ENCODE results near the gene CUL1. TPM values are rescaled to one million over a fixed set of nuclear protein-coding genes. Genes with fewer than 3 reads are reported as not detected.
A peak's percentile ranks its signal among the peaks of the same experiment; 100 is the strongest.

Gene CUL1
- total RNA-seq, 4 donors from 2014 or later = 24.5 to 56.6 (median 45.9) TPM

DNA sequence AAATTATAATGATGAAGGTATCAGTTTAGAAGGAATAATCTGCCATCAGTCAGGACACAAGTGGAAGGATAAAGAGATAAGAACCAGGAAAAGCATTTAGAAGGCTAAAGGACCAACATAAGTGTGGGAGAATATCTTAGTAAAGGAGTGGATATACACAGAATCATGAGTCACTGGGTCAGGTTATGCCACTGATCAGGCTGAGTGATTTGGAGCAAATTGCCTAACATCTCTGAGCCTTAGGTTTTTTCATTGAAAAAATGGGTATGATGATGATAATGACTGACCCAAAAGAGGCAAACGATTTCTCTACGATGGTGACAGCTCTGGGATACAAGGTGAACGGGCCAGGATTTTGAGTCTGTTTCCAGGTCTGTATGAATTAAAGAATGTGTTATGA lies 2.8 kb upstream of the CUL1 start:
- Histone ChIP-seq H3K27ac (no peak overlapping the region), H3K36me3 (no peaks in the 10 kb centered on the region), H3K9me3 (no peaks in the 10 kb centered on the region), H3K4me1 (peaks cover 5 to 21% (median 6%) of the 10 kb centered on the region in 3 donors), H3K27me3 (no peaks in the 10 kb centered on the region), H3K4me3 (no peak overlapping the region)
- TF ChIP-seq POLR2A (IDR thresholded peaks at IDR 0.05) = no peak
- TF ChIP-seq, protein P1, sequence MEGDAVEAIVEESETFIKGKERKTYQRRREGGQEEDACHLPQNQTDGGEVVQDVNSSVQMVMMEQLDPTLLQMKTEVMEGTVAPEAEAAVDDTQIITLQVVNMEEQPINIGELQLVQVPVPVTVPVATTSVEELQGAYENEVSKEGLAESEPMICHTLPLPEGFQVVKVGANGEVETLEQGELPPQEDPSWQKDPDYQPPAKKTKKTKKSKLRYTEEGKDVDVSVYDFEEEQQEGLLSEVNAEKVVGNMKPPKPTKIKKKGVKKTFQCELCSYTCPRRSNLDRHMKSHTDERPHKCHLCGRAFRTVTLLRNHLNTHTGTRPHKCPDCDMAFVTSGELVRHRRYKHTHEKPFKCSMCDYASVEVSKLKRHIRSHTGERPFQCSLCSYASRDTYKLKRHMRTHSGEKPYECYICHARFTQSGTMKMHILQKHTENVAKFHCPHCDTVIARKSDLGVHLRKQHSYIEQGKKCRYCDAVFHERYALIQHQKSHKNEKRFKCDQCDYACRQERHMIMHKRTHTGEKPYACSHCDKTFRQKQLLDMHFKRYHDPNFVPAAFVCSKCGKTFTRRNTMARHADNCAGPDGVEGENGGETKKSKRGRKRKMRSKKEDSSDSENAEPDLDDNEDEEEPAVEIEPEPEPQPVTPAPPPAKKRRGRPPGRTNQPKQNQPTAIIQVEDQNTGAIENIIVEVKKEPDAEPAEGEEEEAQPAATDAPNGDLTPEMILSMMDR (IDR thresholded peaks at IDR 0.05) = no peak
- 86 to 90% methylated on average over 3 of the region's 3 CpGs for WGBS, 2 donors
- DNase-seq = no peak
- intact Hi-C loops (cut with DNase I) = no loop called here

DNA sequence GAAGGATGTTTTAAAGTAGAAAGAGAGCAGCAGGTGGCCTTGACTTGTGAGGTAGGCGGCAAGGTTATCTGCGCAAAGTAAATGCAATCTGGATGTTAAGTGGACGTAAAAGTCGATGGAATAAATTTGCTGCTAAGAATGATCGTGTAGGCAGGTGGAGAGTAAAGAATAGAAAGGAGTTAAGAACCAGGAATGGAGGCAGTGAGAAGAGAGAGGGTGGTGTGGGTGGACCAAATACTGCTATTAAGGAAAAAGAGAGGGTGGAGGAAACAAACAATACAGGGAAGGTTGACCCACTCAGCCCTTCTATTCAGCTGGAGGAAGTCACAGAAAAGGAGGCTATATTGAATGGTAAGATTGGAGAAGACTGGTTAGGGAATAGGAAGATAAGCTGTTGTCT lies 1.9 kb upstream of the CUL1 start:
- 91 to 95% methylated on average over 5 of the region's 5 CpGs for WGBS, 2 donors
- no peaks in the 10 kb centered on the region for H3K9me3 ChIP-seq
- peaks cover 13 to 29% (median 14%) of the 10 kb centered on the region in 3 donors for H3K4me1 ChIP-seq
- no peaks in the 10 kb centered on the region for H3K27me3 ChIP-seq
- H3K4me3 ChIP-seq = no peak overlapping the region
- H3K27ac ChIP-seq = peak overlapping the region in 2 of 4 donors; percentile 93 to 97
- TF ChIP-seq POLR2A (IDR thresholded peaks at IDR 0.05) = no peak
- TF ChIP-seq, protein P1 (IDR thresholded peaks at IDR 0.05) = no peak
- no peaks in the 10 kb centered on the region for H3K36me3 ChIP-seq
- intact Hi-C loops (cut with DNase I) = no loop called here
- no peak for DNase-seq

DNA sequence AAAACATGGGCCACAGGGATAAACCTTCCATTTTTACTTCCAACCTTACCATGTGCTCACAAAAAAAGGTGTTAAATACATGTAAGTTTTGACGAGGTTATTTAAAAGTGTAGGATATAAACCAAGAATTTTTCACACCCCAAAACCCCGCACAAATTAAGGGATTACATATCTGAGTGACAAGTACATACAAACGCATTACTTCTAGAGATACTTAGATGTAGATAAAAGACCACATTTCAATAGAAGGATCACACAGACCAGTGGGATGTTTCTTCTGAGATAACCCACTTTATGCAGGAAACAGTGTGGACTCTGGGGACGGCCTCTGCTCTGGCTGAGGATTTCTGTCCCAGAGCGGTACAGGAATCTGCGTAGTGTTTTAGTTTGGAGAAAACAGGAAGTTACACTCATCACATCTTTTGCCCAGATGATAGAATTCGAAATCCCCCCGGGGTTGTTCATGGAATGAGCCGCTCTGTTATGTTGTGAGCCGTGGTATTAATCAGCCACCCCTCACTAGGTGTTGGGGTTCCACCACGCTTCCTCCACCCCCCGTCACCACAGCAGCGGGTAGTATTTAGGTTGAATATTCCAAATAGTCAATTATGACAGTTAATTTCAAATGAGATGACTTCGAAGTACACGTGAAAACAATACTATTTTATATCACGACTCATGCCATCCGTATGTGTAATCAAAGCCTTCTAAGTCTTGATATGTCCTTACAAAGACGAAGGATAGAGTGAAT lies 1.3 kb upstream of the CUL1 start:
- no peak for DNase-seq
- H3K4me3 ChIP-seq = peak overlapping the region; percentile 85 to 98 (median 89)
- H3K36me3 ChIP-seq = no peaks in the 10 kb centered on the region
- TF ChIP-seq, protein P1 (IDR thresholded peaks at IDR 0.05) = no peak
- TF ChIP-seq POLR2A (IDR thresholded peaks at IDR 0.05) = peak in 2 of 4 donors; percentile 16 to 30
- intact Hi-C loops (cut with DNase I) = no loop called here
- H3K4me1 ChIP-seq = peaks cover 14 to 35% (median 20%) of the 10 kb centered on the region in 3 donors
- WGBS, 2 donors = 23 to 28% methylated on average over 15 to 18 of the region's 18 CpGs
- H3K27ac ChIP-seq = peak overlapping the region; percentile 93 to 98 (median 97)
- no peaks in the 10 kb centered on the region for H3K9me3 ChIP-seq
- no peaks in the 10 kb centered on the region for H3K27me3 ChIP-seq

DNA sequence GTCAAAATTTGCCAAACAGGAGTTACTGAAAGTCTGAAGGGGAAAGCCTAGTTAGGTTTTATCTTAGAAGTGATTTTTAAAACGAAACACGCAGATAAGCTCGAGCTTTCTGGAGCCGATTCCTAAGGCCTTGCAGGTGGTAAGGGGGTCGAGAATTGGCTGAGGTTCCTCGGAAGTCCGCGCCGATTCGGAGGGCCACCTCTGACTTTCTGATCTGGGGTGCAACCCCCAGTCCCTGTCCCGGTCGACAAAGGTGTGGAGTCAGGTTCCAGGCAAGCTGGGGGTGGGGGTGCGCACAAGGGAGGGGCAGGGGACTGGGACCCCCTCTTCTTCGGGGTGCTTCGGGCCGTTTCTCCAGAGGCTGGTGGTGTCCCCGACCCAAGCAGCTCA lies 701 bp upstream of the CUL1 start:
- no peak for DNase-seq
- Histone ChIP-seq H3K4me1 (peaks cover 14 to 41% (median 26%) of the 10 kb centered on the region in 3 donors), H3K4me3 (peak overlapping the region; percentile 85 to 98 (median 89)), H3K27ac (peak overlapping the region; percentile 93 to 98 (median 97)), H3K27me3 (no peaks in the 10 kb centered on the region), H3K36me3 (no peaks in the 10 kb centered on the region), H3K9me3 (no peaks in the 10 kb centered on the region)
- TF ChIP-seq POLR2A (IDR thresholded peaks at IDR 0.05) = no peak
- TF ChIP-seq, protein P1 (IDR thresholded peaks at IDR 0.05) = no peak
- intact Hi-C loops (cut with DNase I) = no loop called here
- 0% methylated on average over 9 to 12 of the region's 17 CpGs for WGBS, 2 donors

DNA sequence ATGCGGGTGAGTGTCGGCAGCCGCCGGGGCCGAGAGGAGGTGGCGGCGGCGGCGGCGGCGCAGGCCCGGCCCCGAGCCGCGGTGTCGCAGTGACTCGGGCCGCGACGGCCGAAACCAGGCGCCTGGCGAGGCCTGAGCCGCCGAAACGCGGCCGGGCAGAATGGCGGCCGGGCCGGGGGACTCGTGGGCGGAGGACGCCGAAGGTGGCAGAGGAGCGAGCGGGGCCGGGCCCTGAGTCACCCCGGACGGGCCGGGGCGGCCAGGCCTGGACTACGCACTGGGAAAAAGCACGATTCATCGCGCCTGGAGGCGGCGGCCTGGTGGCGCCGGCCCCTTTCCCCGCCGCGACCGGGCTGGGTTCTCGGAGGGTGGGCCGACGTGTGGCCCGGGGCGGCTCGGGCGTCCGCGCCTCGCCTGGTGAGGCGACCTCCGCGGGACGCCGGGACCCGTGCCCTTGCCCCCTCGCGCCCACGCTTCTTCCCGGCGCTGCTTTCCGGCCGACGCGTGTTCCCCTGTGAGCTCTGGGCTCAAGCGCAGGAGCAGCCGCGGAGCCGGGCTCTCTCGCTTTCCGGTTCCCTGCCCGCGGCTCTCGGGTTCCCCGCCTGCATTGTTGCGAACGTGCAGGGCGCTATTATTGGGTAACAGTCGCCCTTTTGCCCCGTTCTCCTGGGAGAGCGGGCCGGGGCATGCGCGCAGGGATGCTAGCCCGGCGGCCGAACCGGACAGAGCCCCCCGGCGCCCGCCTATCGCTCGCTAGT lies 500 bp downstream of the CUL1 start:
- 1% methylated on average over 31 of the region's 107 CpGs; no CpG with 5 or more reads in 1 of the 2 donors for WGBS, 2 donors
- H3K9me3 ChIP-seq = no peaks in the 10 kb centered on the region

More for the DNA sequence above, 500 bp downstream of the CUL1 start:
- Histone ChIP-seq H3K4me1 (peaks cover 15 to 53% (median 30%) of the 10 kb centered on the region in 3 donors), H3K4me3 (peak overlapping the region; percentile 85 to 98 (median 89)), H3K27ac (peak overlapping the region; percentile 93 to 98 (median 97)), H3K27me3 (no peaks in the 10 kb centered on the region), H3K36me3 (no peaks in the 10 kb centered on the region)
- DNase-seq = no peak
- TF ChIP-seq, protein P1 (IDR thresholded peaks at IDR 0.05) = no peak
- no peak for TF ChIP-seq POLR2A (IDR thresholded peaks at IDR 0.05)
- intact Hi-C loops (cut with DNase I) = no loop called here
